NAMALWA (cell line): ENCODE measurements around the gene GUCY1A2.

Experiments used
- DNase-seq: peaks from one replicate; pipeline ENCODE4 v3.0.0-alpha.2; 2015; ENCODE audit warnings: low spot score

Gene GUCY1A2

GRCh38 chr11:106644824-106645223, 373.5 kb downstream of the GUCY1A2 start:
- DNase-seq, result no peak

- DNase-seq, result no peak
Observed at GRCh38 chr11:106642331-106642730, 375.9 kb downstream of the GUCY1A2 start.

GRCh38 chr11:106632283-106632682, 386.0 kb downstream of the GUCY1A2 start:
- DNase-seq, result no peak

GRCh38 chr11:106627694-106628093, 390.6 kb downstream of the GUCY1A2 start:
- no peak for DNase-seq

- no peak for DNase-seq
Observed at GRCh38 chr11:106625566-106625965, 392.7 kb downstream of the GUCY1A2 start.

GRCh38 chr11:106624377-106624776, 393.9 kb downstream of the GUCY1A2 start:
- DNase-seq, result no peak
